Activated CD4-positive, alpha-beta T cell treated with anti-CD3 and anti-CD28 coated beads, Interleukin-2, amount 10 ng/mL, durations not matched to agents 7 days and 5 days (primary cell): Measurements from ENCODE around the gene ANGEL1. TPM values are rescaled to one million over a fixed set of nuclear protein-coding genes. Genes with fewer than 3 reads are reported as not detected.

Source experiments
- CTCF ChIA-PET: fragments of 350-600 bp; sonication (Branson Sonifier 250); formaldehyde crosslinking; loops from one replicate; lab custom pipeline; 2021; ENCODE audit warnings: antibody characterized with exemption; lab: Charles Lee
- POLR2A ChIA-PET: fragments of 350-600 bp; sonication (Branson Sonifier 250); formaldehyde crosslinking; loops from one replicate; lab custom pipeline; 2021; ENCODE audit warnings: antibody characterized with exemption; lab: Charles Lee
- DNase-seq: peaks from one replicate; pipeline ENCODE4 v3.0.0-alpha.2; 2020
- H3K27ac Mint-ChIP-seq: one replicate; pipeline ENCODE4 v1.8.0; 2021; ENCODE audit warnings: mild to moderate bottlenecking, moderate library complexity, mixed read lengths
- H3K27me3 Mint-ChIP-seq: one replicate; pipeline ENCODE4 v1.8.0; 2021; ENCODE audit warnings: mixed read lengths
- H3K36me3 Mint-ChIP-seq: one replicate; pipeline ENCODE4 v1.8.0; 2021; ENCODE audit warnings: low read depth, mixed read lengths
- H3K4me1 Mint-ChIP-seq: one replicate; pipeline ENCODE4 v1.8.0; 2021; ENCODE audit warnings: mixed read lengths
- H3K4me3 Mint-ChIP-seq: one replicate; pipeline ENCODE4 v1.8.0; 2021; ENCODE audit warnings: mild to moderate bottlenecking, moderate library complexity, mixed read lengths
- H3K9me3 Mint-ChIP-seq: one replicate; pipeline ENCODE4 v1.8.0; 2021; ENCODE audit warnings: mixed read lengths
- total RNA-seq, 2 experiments: library from RNA; stranded (reverse); gene quantifications; one replicate each; pipeline ENCODE4 v1.2.3, GENCODE V29; 2021

Gene ANGEL1
- total RNA-seq, 2 experiments from 2014 or later = 13.7 TPM

DNA sequence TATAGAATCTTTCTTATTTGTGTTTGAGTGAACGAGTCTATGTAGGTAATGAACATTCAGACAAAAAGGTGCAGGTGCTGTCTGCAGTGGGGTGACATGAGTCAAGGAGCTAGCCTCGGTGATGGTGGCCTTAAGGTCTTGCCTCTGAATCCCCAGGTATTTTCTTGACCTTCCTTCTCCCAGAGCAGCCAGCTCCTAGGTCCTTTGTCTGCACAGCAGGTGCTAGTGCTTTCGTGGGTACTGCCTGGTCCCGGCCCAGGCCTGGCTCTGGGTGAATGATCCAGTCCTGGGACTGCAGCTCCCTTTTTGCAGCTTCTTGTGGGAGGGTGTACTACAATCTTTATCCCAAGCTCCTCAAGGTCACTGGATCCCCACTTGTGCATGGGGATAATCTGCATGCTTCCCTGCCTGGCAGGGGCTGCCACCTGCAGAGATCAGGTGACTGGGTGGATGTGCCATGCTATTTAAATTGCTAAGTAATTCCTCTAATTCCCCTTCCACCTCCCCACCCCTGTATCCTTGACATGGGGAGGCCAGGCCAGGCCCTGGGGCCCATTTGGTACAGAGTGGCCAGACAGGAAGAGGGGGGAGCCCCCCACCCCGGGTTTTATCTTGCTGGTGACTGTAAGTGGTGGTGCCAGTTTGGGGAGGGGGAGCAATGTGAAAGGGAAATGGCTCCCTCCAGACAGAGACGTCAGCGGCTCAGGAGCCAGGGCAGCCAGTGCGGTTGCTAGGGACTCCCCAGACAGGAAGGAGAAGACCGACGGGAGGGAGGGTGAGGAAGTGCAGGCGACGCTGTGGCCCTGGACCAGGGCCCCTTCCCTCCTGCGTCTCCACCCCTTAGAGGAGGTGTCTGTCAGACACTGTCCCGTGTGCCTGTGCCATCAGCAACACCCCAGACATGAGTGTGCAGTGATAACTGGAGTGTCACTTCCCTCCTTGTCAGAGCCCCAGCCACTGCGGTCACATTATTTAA is 44.7 kb downstream of the ANGEL1 start:
- H3K27me3 Mint-ChIP-seq = peaks cover 22% of the 10 kb centered on the region
- H3K36me3 Mint-ChIP-seq = no peaks in the 10 kb centered on the region
- H3K4me1 Mint-ChIP-seq = peaks cover 31% of the 10 kb centered on the region
- ChIA-PET POLR2A (interaction anchor here (0.5 kb wide), 1 partner anchor 8 kb away, joined by 3 read pairs; no protein-coding TSS in a partner anchor), CTCF (interaction anchor here (0.6 to 2.8 kb wide), 7 partner anchors 13 to 374 kb away, joined by 3 to 9 read pairs (median 4); no protein-coding TSS in a partner anchor)
- peak; percentile 77 for DNase-seq
- no peaks in the 10 kb centered on the region for H3K9me3 Mint-ChIP-seq
- H3K27ac Mint-ChIP-seq = peak overlapping the region; percentile 82
- peak overlapping the region; percentile 12 for H3K4me3 Mint-ChIP-seq

DNA sequence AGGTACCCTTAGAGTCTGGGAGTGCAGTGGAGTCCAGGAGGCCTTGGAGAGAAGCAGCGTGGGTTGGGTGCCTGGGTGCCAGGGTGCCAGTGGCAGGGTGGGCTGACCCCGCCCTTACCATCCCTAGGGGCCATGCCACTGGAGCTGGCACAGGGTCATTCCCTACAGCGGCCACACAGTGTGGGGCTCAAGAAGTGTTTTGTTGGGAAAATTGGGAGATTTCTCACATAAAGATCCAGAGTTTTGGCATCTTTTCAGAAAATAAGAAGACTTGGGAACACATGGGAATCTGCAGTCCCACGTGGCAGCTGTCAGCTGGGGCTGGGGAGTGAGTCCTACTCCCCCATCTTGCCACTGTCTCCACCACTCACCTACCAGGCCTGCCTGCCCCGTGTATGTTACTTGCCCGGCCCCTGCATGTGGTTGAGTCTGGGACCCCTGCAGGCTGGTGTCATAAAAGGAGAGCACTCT is 47.2 kb downstream of the ANGEL1 start:
- Mint-ChIP-seq H3K36me3 (no peaks in the 10 kb centered on the region), H3K9me3 (no peaks in the 10 kb centered on the region), H3K4me3 (no peak overlapping the region), H3K27me3 (peaks cover 35% of the 10 kb centered on the region), H3K4me1 (peaks cover 42% of the 10 kb centered on the region), H3K27ac (no peak overlapping the region)
- CTCF ChIA-PET = interaction anchor here (0.6 to 2.8 kb wide), 3 partner anchors 18 to 51 kb away, joined by 3 to 9 read pairs (median 3); partner anchors contain the start of gene ANGEL1
- POLR2A ChIA-PET = no interaction called here
- no peak for DNase-seq

DNA sequence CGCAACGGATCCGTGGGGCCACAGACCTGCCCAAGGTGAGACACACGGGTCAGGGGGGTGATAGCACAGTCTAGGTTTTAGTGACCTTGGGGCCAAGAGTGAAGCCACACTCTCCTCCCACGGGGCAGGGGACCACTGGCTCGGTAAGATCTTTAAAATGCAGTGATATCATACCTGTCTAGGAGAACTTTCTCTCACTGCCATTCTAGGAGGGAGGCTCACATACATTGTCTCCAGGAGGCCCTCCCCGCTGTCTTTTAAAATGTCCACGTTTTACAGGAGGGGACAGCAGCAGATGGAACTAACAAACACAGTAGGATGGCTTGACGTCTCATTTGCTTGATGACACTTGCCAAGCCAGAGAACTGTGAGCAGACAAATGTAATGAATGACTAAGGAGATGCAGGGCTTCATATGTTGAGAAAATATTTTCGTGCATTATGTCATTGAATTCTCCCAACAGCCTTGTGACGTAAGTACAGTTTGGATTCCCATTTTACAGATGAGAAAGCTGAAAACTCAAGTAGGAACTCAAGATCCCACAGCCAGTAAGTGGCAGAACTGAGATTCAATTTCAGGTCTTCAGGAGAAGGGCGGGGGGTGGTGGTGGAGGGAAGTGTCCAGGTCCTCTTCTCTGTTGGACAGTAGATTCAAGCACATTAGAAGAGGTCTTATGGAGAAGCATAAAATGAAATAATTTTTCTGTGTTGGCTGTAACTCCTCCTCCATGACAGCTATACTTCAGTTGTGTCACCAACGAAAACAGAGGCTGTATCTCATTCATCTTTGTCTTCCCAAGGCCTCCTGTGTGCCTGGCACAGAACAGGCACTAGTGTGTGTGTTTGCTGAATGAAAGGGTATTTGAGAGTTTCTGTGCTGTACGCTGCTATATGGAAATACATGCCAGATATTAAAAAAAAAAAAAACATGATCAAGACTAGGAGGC is 49.3 kb downstream of the ANGEL1 start:
- peak overlapping the region; percentile 20 for H3K4me3 Mint-ChIP-seq
- DNase-seq = no peak

GRCh38 chr14:76762411-76763095 is 50.1 kb downstream of the ANGEL1 start:
- ChIA-PET POLR2A (no interaction called here), CTCF (no interaction called here)
- Mint-ChIP-seq H3K27ac (peak overlapping the region; percentile 50), H3K27me3 (peaks cover 57% of the 10 kb centered on the region), H3K4me3 (peak overlapping the region; percentile 74), H3K9me3 (no peaks in the 10 kb centered on the region), H3K36me3 (no peaks in the 10 kb centered on the region), H3K4me1 (peaks cover 19% of the 10 kb centered on the region)
- no peak for DNase-seq

More for the DNA sequence above, 49.3 kb downstream of the ANGEL1 start:
- H3K27me3 Mint-ChIP-seq = peaks cover 52% of the 10 kb centered on the region
- POLR2A ChIA-PET = no interaction called here
- H3K9me3 Mint-ChIP-seq = no peaks in the 10 kb centered on the region
- CTCF ChIA-PET = no interaction called here
- H3K36me3 Mint-ChIP-seq = no peaks in the 10 kb centered on the region
- H3K4me1 Mint-ChIP-seq = peaks cover 27% of the 10 kb centered on the region
- H3K27ac Mint-ChIP-seq = no peak overlapping the region

DNA sequence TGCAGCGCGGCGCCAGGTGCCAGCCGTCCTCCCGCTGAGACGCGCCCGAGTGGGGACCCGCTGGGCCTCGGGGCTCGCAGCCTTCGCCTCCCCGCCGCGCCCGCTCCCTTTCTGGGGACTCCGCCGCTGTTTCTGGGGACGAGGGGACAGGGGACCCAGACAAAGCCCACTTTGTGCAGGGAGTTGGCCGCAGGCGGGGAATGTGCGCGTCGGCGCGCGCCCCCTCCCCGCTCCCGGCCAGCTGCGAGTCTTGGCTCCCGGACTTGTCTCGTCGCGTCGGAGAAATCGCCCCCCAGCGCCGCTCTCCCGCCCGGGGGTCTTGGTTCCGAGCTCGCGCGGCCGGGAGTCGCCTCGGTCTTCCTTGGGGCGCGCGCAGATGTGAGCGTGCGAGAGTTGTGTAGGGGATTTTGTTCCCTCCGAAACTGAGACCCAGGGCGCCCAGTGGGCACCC is 50.7 kb downstream of the ANGEL1 start:
- DNase-seq = no peak
- no peaks in the 10 kb centered on the region for H3K36me3 Mint-ChIP-seq
- H3K27ac Mint-ChIP-seq = no peak overlapping the region
- no peaks in the 10 kb centered on the region for H3K9me3 Mint-ChIP-seq
- H3K4me3 Mint-ChIP-seq = peak overlapping the region; percentile 74
- H3K27me3 Mint-ChIP-seq = peaks cover 57% of the 10 kb centered on the region
- H3K4me1 Mint-ChIP-seq = peaks cover 17% of the 10 kb centered on the region
- ChIA-PET POLR2A (no interaction called here), CTCF (interaction anchor here (1.0 kb wide), 1 partner anchor 9 kb away, joined by 3 read pairs; no protein-coding TSS in a partner anchor)

DNA sequence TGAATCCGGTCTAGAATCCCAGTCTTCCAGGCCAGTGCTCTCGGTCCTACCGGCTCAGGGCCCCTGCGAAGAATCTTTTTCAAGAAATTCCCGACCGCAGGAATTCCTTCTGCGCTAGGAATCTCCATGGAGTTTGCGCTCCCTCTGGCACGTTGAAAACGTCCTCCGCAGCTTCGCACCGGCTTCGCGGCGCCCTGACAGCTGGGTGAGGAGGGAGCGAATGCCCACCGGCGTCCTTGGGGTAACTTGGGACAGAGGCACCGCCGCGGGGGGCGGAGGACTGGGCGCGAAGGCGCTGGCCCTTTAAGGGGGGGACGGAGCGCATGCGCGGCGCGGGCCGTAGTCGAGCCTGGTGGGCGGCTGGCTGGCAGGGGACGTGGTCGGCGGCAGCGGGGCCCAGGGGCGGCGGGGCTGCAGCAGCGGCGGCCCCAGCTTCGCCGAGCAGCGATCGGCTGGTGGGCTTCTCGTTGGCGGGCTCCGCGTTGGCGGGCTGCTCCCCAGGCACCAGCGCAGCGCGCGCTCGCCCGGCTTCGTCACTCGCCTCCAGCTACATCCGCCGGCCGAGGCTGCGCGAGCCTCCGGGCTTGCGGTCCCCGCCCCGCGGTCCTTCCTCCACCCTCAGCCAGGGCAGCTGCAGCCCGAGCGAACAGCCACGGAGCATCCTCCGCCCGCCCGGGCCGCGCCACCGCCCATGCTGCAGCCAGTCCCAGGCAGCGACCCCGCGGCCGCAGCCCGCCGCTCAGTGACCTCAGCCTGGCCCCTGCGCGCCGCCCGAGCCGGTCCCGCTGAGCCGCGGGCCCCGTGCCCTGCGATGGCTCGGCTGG is 51.3 kb downstream of the ANGEL1 start, which contains the start of gene VASH1:
TSS of gene VASH1 (plus strand) at position 333 of the 824 bp plus-strand sequence. CDS start 1,354 bp downstream, outside the sequence.
- Mint-ChIP-seq H3K4me3 (peak within 1 kb of the TSS; percentile 74), H3K9me3 (no peaks in the 10 kb centered on the region), H3K27me3 (peaks cover 57% of the 10 kb centered on the region), H3K4me1 (peaks cover 17% of the 10 kb centered on the region), H3K36me3 (no peaks in the 10 kb centered on the region), H3K27ac (peak within 1 kb of the TSS; percentile 50)
- ChIA-PET CTCF (interaction anchor here (1.0 kb wide), 1 partner anchor 8 kb away, joined by 3 read pairs; no protein-coding TSS in a partner anchor), POLR2A (no interaction called here)
- DNase-seq = peak; percentile 52

DNA sequence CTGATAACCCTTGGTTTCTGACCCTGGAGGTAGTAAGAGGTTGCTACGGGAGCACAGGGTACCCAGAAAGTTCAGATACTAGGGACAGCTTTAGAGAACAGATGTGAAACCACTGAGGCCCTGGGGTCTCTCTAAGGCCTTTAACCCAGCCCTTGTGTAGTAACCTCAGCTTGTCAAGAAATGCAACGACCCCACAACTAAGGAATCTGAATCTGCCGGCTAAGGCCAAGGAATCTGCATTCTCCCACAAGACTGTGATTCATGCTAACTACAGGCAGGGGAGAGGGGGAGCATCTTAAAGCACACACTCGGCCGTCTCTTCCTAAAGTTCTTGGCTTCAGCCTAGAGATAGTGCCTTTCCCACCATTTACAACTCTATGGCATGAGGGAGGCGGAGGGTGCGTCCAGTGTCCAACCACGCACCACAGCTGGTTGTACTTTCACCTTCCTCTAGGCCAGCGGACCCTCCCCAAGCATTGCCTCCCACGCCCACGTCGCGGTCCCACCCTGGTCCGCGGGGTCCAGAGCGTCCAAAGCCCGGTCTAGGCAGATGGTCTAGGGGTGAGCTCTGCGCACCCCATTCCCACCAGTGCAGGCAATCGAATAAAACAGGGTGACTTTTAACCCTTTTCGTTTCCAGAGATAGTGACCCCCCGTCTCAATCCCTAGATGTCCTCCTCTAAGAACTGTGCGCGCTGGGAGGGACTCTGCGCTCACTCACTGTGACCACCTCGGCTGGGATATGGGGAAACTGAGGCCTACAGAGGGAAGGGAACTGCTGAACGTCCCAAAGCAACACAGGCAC is 52.1 kb downstream of the ANGEL1 start:
- no peaks in the 10 kb centered on the region for H3K9me3 Mint-ChIP-seq
- H3K27me3 Mint-ChIP-seq = peaks cover 56% of the 10 kb centered on the region
- H3K4me1 Mint-ChIP-seq = peaks cover 17% of the 10 kb centered on the region
- peak overlapping the region; percentile 64 for H3K4me3 Mint-ChIP-seq
- CTCF ChIA-PET = interaction anchor here (1.2 kb wide), 1 partner anchor 11 kb away, joined by 3 read pairs; no protein-coding TSS in a partner anchor
- H3K36me3 Mint-ChIP-seq = no peaks in the 10 kb centered on the region
- POLR2A ChIA-PET = interaction anchor here (0.8 kb wide), 1 partner anchor 7 kb away, joined by 3 read pairs; no protein-coding TSS in a partner anchor
- no peak overlapping the region for H3K27ac Mint-ChIP-seq
- no peak for DNase-seq

DNA sequence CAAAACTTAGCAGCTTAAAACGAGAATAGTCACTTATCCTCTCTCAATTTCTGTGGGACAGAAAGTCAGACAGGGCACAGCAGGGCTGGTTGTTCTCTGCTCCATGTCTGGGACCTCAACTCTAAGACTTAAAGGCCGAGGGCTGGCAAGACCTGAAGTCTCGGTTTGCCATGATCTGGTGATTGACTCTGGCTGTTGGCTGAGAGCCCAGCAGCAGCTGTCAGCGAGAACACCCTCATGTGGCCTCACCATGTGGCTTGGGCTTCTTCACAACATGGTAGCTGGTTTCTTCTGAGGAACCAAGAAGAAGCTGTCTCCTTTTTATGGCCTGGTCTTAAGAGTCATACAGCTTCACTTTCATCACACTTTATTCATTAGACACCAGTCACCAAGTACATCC is 53.1 kb downstream of the ANGEL1 start:
- Mint-ChIP-seq H3K4me3 (no peak overlapping the region), H3K9me3 (no peaks in the 10 kb centered on the region), H3K27me3 (peaks cover 50% of the 10 kb centered on the region), H3K4me1 (peaks cover 14% of the 10 kb centered on the region), H3K36me3 (no peaks in the 10 kb centered on the region), H3K27ac (no peak overlapping the region)
- no peak for DNase-seq
- ChIA-PET POLR2A (interaction anchor here (0.6 to 0.8 kb wide), 2 partner anchors 8 to 21 kb away, joined by 3 read pairs; no protein-coding TSS in a partner anchor), CTCF (interaction anchor here (1.2 kb wide), 1 partner anchor 12 kb away, joined by 3 read pairs; no protein-coding TSS in a partner anchor)

DNA sequence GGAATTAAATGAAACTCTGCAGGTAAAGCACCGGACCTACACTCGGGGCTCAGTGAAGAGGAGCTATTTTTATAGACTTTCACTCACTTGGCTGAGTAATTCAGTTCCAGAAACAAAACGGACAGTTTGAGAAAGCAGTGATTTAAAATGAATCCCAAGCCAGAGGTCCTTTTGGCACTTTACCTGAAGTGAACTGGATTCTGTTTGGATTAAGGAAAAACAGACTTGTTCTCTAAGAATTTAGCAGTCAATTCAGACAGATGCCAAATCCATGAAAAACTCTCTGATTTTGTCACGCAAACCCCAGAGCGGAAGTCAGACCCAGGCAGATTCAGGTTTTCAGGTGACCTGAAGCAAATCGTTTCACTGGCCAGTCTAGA is 56.3 kb downstream of the ANGEL1 start:
- peaks cover 5% of the 10 kb centered on the region for H3K4me1 Mint-ChIP-seq
- ChIA-PET POLR2A (no interaction called here), CTCF (interaction anchor here (1.0 kb wide), 2 partner anchors 23 to 32 kb away, joined by 3 to 4 read pairs; no protein-coding TSS in a partner anchor)
- no peak for DNase-seq
- no peak overlapping the region for H3K27ac Mint-ChIP-seq
- peaks cover 29% of the 10 kb centered on the region for H3K27me3 Mint-ChIP-seq
- no peaks in the 10 kb centered on the region for H3K36me3 Mint-ChIP-seq
- H3K4me3 Mint-ChIP-seq = no peak overlapping the region
- no peaks in the 10 kb centered on the region for H3K9me3 Mint-ChIP-seq

DNA sequence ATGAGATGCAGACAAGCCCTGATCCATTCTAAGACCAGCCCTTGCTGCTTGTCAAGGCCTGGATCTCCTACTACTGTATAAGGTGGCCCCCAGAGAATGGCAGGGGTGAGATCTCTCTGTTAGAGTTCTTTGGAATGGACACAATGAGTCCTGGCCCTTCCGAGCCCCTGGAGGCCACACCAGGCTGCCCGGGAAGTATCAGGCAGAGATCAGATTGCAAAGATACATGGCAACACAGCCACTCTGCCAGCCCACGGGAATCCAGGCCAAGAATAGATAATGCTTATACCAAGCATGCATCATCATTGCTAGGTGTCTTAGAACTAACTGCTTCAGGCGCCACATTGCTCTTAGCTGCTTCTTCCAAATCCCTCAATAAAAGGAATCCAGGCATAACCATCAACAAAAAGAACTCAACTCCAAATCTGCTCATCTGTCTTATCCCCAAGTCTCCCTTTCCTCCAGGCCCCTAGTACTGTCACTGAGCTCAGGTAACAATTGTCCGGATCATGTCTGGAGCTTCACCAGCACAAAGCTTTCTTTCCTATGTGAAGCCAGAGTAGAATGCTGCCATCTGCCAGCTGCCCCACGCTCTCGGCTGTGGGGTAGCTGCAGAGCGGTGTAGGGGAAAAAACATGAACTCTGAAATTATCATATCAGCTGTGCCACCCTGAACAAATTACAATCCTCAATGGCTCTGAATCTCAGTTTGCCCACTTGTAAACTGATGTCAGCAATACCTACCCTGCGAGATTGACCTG is 56.9 kb downstream of the ANGEL1 start:
- POLR2A ChIA-PET = no interaction called here
- Mint-ChIP-seq H3K36me3 (no peaks in the 10 kb centered on the region), H3K27me3 (peaks cover 27% of the 10 kb centered on the region), H3K9me3 (no peaks in the 10 kb centered on the region), H3K4me1 (peaks cover 3% of the 10 kb centered on the region), H3K4me3 (no peak overlapping the region), H3K27ac (no peak overlapping the region)
- no peak for DNase-seq
- CTCF ChIA-PET = interaction anchor here (1.0 to 1.2 kb wide), 3 partner anchors 23 to 74 kb away, joined by 3 to 4 read pairs (median 3); no protein-coding TSS in a partner anchor
